Kidney (tissue), 14 donors: Measurements from ENCODE around the gene SPI1. TPM values are rescaled to one million over a fixed set of nuclear protein-coding genes. Genes with fewer than 3 reads are reported as not detected.

ENCODE experiments used
- DNase-seq, 5 donors: peaks; one replicate each; pipeline ENCODE4 v3.0.0-alpha.2; 2013 to 2020
- FAIRE-seq: peaks from 2 replicates; lab custom pipeline; 2012; peaks lifted over from hg19 to GRCh38; lab: Jason Lieb, UNC
- H3K27ac ChIP-seq, 2 donors: one replicate each; pipeline ENCODE4 v1.7.0; 2013; ENCODE audit warnings: low read depth in 2 of 2, low read length in 2 of 2, inconsistent platforms in 1 of 2
- H3K27me3 ChIP-seq: one replicate; pipeline ENCODE4 v1.7.1; 2013; ENCODE audit warnings: low read length, inconsistent platforms; ENCODE audit not compliant: control insufficient read depth, insufficient read depth
- H3K36me3 ChIP-seq, 3 donors: one replicate each; pipeline versions ENCODE4 v1.7.0 to v1.7.1; 2013; ENCODE audit warnings: low read length in 3 of 3, control low read depth in 1 of 3, inconsistent platforms in 1 of 3; ENCODE audit not compliant: insufficient read depth in 3 of 3, control insufficient read depth in 2 of 3
- H3K4me1 ChIP-seq, 3 donors: one replicate each; pipeline versions ENCODE4 v1.7.0 to v1.7.1; 2013; ENCODE audit warnings: low read length in 3 of 3, inconsistent platforms in 1 of 3, low read depth in 1 of 3; ENCODE audit not compliant: control insufficient read depth in 2 of 3, insufficient read depth in 2 of 3
- H3K4me3 ChIP-seq, 3 donors: one replicate each; pipeline versions ENCODE4 v1.7.0 to v1.8.1; 2013; ENCODE audit warnings: low read length in 3 of 3, control low read depth in 1 of 3, inconsistent platforms in 1 of 3
- H3K9ac ChIP-seq, 3 donors: one replicate each; pipeline versions ENCODE4 v1.7.0 to v1.7.1; 2013; ENCODE audit warnings: low read length in 3 of 3, control low read depth in 1 of 3, inconsistent platforms in 1 of 3
- H3K9me3 ChIP-seq, 3 donors: one replicate each; pipeline versions ENCODE4 v1.7.0 to v1.7.1; 2013; ENCODE audit warnings: low read length in 3 of 3, control low read depth in 1 of 3, inconsistent platforms in 1 of 3; ENCODE audit not compliant: control insufficient read depth in 2 of 3, insufficient read depth in 1 of 3
- CTCF ChIP-seq: IDR thresholded peaks from 3 replicates; pipeline ENCODE4 v1.5.1; 2012; ENCODE audit warnings: mild to moderate bottlenecking, moderate library complexity, borderline replicate concordance; ENCODE audit not compliant: insufficient read depth; ENCODE audit errors: extremely low read depth
- intact Hi-C: fragments of 100-400 bp; cut with DNase I; formaldehyde crosslinking; loops from one replicate; pipeline ENCODE4 v1.11.1; 2022
- polyA plus RNA-seq: library from polyadenylated mRNA; stranded (reverse); fragments of 350-450 nt; fragmentation: Illumina TruSeq; extraction: RNeasy Lipid Tissue Mini Kit (QIAGEN cat#74804); gene quantifications from one replicate; pipeline ENCODE4 v1.2.3, GENCODE V29; 2014; ENCODE audit warnings: low read depth, low replicate concordance; ENCODE audit not compliant: insufficient read depth
- total RNA-seq: library from RNA; stranded (reverse); fragmentation: NEBNext Ultra II Directional; extraction: Animal tissue kit (Norgen Biotek cat#: 25700); gene quantifications from one replicate; pipeline ENCODE4 v1.2.1, GENCODE V29; 2021
- donor health status: control.
- donor health status: control.
- donor health status: control.
- donor health status: control.
- donor health status: control.
- donor health status: DM: yes; HTN: yes; CAD: no.
- donor health status: Normal renal cell carcinoma (clear cell type).

Gene SPI1
- total and polyA plus RNA-seq, 2 donors from 2014 or later: 7.3 to 39.8 TPM

DNA sequence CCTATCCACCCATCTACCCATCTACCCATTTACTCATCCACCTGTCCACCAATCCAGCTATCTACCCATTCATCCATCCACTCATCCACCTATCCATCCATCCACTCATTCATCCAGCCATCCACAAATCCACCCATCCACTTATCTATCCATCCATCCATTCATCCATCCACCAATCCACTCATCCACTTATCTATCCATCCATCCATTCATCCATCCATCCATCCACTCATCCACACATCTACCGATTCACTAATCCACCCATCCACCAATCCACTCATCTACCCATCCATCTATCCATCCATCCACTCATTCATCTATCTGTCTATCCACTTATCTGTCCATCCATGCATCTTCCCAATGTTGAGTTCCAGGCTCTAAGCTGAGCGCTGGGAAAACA lies 1.7 kb upstream of the SPI1 start:
- Histone ChIP-seq H3K27me3 (no peaks in the 10 kb centered on the region), H3K27ac (no peak overlapping the region)

GRCh38 chr11:47379317-47379716 lies 970 bp upstream of the SPI1 start:
- peaks cover 0 to 2% (median 0%) of the 10 kb centered on the region in 3 donors for H3K9me3 ChIP-seq
- H3K36me3 ChIP-seq: no peaks in the 10 kb centered on the region
- TF ChIP-seq CTCF: no peak
- H3K4me3 ChIP-seq: no peak overlapping the region
- H3K4me1 ChIP-seq: peaks cover 0 to 3% (median 0%) of the 10 kb centered on the region in 3 donors
- intact Hi-C loops: loop anchor here (10.0 kb wide), 1 partner anchor 75 kb away; no protein-coding TSS in a partner anchor
- DNase-seq: no peak
- no peak for FAIRE-seq
- H3K9ac ChIP-seq: no peak overlapping the region
- no peak overlapping the region for H3K27ac ChIP-seq
- no peaks in the 10 kb centered on the region for H3K27me3 ChIP-seq

More for the DNA sequence above, 1.7 kb upstream of the SPI1 start:
- Histone ChIP-seq H3K9me3 (peaks cover 0 to 2% (median 0%) of the 10 kb centered on the region in 3 donors), H3K4me3 (no peak overlapping the region), H3K36me3 (no peaks in the 10 kb centered on the region), H3K9ac (no peak overlapping the region), H3K4me1 (peaks cover 0 to 3% (median 0%) of the 10 kb centered on the region in 3 donors)
- no peak for FAIRE-seq
- no peak for DNase-seq
- intact Hi-C loops: no loop called here
- no peak for TF ChIP-seq CTCF

GRCh38 chr11:47378836-47379170 lies 456 bp upstream of the SPI1 start:
- intact Hi-C loops: loop anchor here (10.0 kb wide), 1 partner anchor 76 kb away; no protein-coding TSS in a partner anchor
- H3K4me3 ChIP-seq: no peak overlapping the region
- H3K9ac ChIP-seq: no peak overlapping the region
- no peak for DNase-seq
- H3K27me3 ChIP-seq: no peaks in the 10 kb centered on the region
- no peak for TF ChIP-seq CTCF
- no peaks in the 10 kb centered on the region for H3K36me3 ChIP-seq
- peaks cover 0 to 2% (median 0%) of the 10 kb centered on the region in 3 donors for H3K9me3 ChIP-seq
- no peak for FAIRE-seq
- H3K27ac ChIP-seq: no peak overlapping the region
- H3K4me1 ChIP-seq: peaks cover 0 to 3% (median 0%) of the 10 kb centered on the region in 3 donors

- Histone ChIP-seq H3K4me3 (no peak overlapping the region), H3K36me3 (no peaks in the 10 kb centered on the region), H3K9me3 (peaks cover 0 to 2% (median 0%) of the 10 kb centered on the region in 3 donors), H3K9ac (no peak overlapping the region), H3K27ac (no peak overlapping the region), H3K4me1 (peaks cover 0 to 3% (median 0%) of the 10 kb centered on the region in 3 donors), H3K27me3 (no peaks in the 10 kb centered on the region)
- DNase-seq (peak in 1 of 5 donors; percentile 77), FAIRE-seq (no peak)
- intact Hi-C loops: loop anchor here (10.0 kb wide), 1 partner anchor 77 kb away; no protein-coding TSS in a partner anchor
- TF ChIP-seq CTCF: no peak
These were observed 757 bp downstream of the SPI1 start for GRCh38 chr11:47377571-47378009.
